Keratinocyte (primary cell): ENCODE data around the gene TMED6.
"Not testable (repeated sequence)": the region's sequence is repeated elsewhere in the genome, so short reads cannot be mapped to it uniquely, and the experiment has no call there.

ENCODE experiments used
- EZH2 ChIP-seq: IDR thresholded peaks from one replicate; pipeline ENCODE4 v1.6.1; 2012; ENCODE audit warnings: inconsistent platforms, mild to moderate bottlenecking, low read length, moderate library complexity
- TF ChIP-seq, protein P1 (sequence below), 3 experiments: IDR thresholded peaks in 1 of 3; conservative IDR thresholded peaks in 1 of 3; optimal IDR thresholded peaks in 1 of 3; 2 replicates in 2 of 3; 3 replicates in 1 of 3; pipeline versions ENCODE3 to v1.5.1; 2011; ENCODE audit warnings: low read length in 3 of 3, mild to moderate bottlenecking in 3 of 3, moderate library complexity in 2 of 3, control low read depth in 1 of 3, inconsistent platforms in 1 of 3; ENCODE audit not compliant: insufficient read depth in 2 of 3; ENCODE audit errors: extremely low read depth in 1 of 3

DNA sequence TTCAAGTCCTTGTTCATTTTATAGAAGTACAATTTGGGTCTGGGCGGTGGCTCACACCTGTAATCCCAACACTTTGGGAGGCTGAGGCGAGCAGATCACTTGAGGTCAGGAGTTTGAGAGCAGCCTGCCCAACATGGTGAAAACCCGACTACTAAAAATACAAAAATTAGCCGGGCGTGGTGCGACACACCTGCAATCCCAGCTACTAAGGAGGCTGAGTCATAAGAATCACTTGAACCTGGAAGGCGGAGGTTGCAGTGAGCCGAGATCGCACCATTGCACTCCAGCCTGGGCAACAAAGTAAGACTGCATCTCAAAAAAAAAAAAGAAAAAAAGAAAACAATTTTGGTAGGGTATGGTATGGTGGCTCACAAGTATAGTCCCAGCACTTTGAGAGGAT, 8.5 kb upstream of the TMED6 start:
- TF ChIP-seq, protein P1, sequence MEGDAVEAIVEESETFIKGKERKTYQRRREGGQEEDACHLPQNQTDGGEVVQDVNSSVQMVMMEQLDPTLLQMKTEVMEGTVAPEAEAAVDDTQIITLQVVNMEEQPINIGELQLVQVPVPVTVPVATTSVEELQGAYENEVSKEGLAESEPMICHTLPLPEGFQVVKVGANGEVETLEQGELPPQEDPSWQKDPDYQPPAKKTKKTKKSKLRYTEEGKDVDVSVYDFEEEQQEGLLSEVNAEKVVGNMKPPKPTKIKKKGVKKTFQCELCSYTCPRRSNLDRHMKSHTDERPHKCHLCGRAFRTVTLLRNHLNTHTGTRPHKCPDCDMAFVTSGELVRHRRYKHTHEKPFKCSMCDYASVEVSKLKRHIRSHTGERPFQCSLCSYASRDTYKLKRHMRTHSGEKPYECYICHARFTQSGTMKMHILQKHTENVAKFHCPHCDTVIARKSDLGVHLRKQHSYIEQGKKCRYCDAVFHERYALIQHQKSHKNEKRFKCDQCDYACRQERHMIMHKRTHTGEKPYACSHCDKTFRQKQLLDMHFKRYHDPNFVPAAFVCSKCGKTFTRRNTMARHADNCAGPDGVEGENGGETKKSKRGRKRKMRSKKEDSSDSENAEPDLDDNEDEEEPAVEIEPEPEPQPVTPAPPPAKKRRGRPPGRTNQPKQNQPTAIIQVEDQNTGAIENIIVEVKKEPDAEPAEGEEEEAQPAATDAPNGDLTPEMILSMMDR (optimal IDR thresholded peaks at IDR 0.05 in 1 of 3, IDR thresholded peaks at IDR 0.05 in 1 of 3, conservative IDR thresholded peaks at IDR 0.05 in 1 of 3; ENCODE audit: extremely low read depth in 1 of 3, insufficient read depth in 2 of 3, low read length in 3 of 3), result not testable (repeated sequence)
- not testable (repeated sequence) for TF ChIP-seq EZH2
